ENCODE data around the gene CREB3L2.

CREB3L2 gene

GRCh38 chr7:137880432-137880831 is 121.5 kb downstream of the CREB3L2 start:
- TF ChIP-seq, protein P1, sequence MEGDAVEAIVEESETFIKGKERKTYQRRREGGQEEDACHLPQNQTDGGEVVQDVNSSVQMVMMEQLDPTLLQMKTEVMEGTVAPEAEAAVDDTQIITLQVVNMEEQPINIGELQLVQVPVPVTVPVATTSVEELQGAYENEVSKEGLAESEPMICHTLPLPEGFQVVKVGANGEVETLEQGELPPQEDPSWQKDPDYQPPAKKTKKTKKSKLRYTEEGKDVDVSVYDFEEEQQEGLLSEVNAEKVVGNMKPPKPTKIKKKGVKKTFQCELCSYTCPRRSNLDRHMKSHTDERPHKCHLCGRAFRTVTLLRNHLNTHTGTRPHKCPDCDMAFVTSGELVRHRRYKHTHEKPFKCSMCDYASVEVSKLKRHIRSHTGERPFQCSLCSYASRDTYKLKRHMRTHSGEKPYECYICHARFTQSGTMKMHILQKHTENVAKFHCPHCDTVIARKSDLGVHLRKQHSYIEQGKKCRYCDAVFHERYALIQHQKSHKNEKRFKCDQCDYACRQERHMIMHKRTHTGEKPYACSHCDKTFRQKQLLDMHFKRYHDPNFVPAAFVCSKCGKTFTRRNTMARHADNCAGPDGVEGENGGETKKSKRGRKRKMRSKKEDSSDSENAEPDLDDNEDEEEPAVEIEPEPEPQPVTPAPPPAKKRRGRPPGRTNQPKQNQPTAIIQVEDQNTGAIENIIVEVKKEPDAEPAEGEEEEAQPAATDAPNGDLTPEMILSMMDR (conservative IDR thresholded peaks at IDR 0.05; ENCODE audit: low read length), result no peak
- peak; percentile 88 for DNase-seq (ENCODE audit: low read depth)
- H3K4me3 ChIP-seq (ENCODE audit: low read length), result no peak overlapping the region

DNA sequence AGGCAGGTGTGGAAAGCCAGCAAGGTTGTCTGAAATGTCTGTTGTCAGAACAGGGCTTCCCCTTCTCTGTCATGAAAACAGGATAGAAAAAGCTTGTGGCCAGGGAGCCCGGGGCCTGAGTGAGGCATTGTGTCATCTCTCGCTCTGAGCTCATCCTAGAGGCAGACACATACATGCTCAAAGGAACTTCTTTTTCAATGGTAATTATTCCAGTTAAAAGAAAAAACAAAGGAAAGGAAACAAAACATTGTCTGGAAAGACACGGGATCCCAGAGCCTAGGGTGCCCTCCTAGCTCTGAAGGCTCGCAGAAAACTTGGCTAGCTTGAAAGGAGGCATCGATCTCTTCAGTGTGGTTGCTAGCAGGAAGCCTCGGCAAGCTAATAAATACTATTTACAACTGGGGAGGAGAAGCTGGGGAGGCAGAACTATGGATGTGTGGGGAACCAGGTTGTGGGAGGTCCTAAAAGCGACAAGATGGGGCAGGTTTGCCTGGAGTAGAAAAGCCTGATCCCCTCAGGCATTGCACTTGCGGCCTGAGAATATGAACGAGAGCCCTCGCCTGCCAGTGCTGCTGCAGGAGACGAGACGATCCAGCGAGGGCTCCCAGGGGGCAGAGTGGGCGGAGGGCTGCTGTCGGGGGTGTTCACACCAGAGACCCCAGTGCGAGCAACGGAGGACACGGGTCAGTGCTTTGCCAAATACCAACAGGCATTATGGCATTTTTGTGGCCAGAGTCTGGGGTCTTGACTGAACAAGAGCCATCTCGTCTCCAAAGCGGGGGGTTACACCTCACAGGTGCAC is 122.3 kb downstream of the CREB3L2 start:
- H3K4me3 ChIP-seq (ENCODE audit: low read length), result no peak overlapping the region
- TF ChIP-seq, protein P1 (conservative IDR thresholded peaks at IDR 0.05; ENCODE audit: low read length), result no peak
- peak; percentile 65 for DNase-seq (ENCODE audit: low read depth)

- peak; percentile 54 for DNase-seq (ENCODE audit: low read depth)
Observed at GRCh38 chr7:137878333-137878961, 123.4 kb downstream of the CREB3L2 start.

DNA sequence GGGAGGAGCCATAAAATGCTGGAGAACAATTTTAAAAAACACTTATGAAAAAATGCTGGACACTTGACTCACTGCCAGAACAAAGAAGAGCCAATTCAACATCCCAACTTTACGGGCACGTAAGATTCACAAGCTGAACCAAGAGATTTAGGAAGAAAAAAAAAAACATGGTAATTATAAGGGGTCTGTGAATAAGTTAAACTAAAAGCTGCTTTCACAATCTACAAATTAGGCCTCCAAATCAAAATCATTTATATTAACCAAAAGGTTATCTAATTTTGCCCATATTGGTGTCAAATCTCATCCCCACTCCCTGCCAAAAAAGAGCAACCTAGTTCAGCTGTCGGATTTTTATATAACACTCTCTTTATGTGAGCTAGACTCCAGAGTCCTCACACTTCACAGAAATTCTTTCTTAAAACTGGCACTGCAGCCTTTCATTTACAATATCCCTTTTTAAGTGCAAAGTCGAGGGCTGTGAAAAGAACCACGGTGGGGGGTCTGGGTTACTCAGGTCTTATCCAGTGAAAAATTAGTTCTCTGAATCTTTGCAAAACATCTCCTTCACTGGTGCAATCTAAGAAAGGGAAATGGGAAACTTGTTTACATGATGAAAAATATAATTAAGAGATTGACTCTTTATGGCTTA is 124.7 kb downstream of the CREB3L2 start:
- DNase-seq (ENCODE audit: low read depth), result no peak
- H3K4me3 ChIP-seq (ENCODE audit: low read length), result no peak overlapping the region
- TF ChIP-seq, protein P1 (conservative IDR thresholded peaks at IDR 0.05; ENCODE audit: low read length), result no peak

More at GRCh38 chr7:137878333-137878961, 123.4 kb downstream of the CREB3L2 start:
- TF ChIP-seq, protein P1 (conservative IDR thresholded peaks at IDR 0.05; ENCODE audit: low read length), result no peak
- H3K4me3 ChIP-seq (ENCODE audit: low read length), result no peak overlapping the region

DNA sequence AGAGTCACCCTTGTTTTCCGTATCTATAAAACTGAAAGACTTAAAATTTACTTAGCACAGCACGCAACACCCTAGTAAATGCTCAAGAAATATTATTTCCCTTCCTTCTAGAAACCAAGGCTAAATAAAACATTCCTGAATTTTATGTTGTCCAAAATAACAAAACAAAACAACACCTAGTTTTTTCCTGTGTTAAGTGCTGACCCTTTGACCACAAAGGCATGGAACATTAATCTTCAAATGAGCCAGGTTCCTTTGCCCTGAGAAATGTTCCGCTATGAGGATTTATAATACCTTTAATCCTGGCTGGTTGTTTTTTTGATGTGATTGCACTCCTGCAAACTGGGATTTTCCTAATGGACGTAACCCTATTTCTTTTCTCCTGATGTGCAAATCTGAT is 126.1 kb downstream of the CREB3L2 start:
- TF ChIP-seq, protein P1 (conservative IDR thresholded peaks at IDR 0.05; ENCODE audit: low read length), result no peak
- DNase-seq (ENCODE audit: low read depth), result no peak
- H3K4me3 ChIP-seq (ENCODE audit: low read length), result no peak overlapping the region

DNA sequence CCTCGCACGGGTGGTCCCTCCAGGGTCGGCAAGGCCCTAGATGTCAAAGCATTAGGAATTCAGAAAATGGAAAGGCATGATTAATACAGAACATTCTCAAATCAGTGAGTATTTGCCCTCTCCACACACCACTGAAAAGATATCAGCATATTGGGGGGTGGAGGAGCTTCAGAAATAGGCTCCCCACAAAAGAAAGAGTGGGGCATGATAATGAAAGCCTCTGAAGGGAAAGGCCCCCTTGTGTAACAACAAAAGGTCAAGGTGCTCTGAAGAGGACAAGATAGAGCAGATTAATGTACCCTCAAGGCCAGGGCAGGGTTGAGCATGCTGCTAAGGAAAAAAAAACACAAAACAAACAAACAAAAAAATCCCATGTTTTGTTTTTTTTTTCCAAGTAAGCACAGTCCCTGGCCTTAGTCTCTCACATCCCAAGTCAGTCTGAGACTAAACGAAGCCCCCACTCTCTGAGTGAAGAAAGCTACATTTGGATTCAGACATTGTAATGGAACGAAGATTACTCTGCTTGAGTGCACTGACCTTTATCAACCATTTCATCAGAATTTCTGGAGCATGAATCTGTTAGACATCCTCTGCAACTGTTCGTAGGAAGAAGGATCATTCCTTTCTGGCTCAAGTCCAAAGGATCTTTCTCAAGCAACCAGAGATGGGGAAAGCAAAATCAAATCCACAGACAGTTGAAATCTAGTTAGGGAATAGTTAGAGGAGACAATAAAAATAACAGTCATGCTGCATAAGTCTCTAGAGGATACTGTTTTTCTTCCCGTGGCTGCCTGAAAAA is 127.7 kb downstream of the CREB3L2 start:
- TF ChIP-seq, protein P1 (conservative IDR thresholded peaks at IDR 0.05; ENCODE audit: low read length), result no peak
- peak; percentile 98 for DNase-seq (ENCODE audit: low read depth)
- no peak overlapping the region for H3K4me3 ChIP-seq (ENCODE audit: low read length)
